GM13977 (cell line): ENCODE data around the gene TEDC2.

ENCODE experiments used
- DNase-seq: peaks from one replicate; pipeline ENCODE4 v3.0.0; 2012; ENCODE audit warnings: low spot score
- CTCF ChIP-seq: IDR thresholded peaks from 2 replicates; pipeline ENCODE4 v1.5.1; 2012; ENCODE audit warnings: mild to moderate bottlenecking, control low read depth; ENCODE audit not compliant: insufficient read depth; ENCODE audit errors: extremely low read depth, missing control alignments
- in situ Hi-C: fragments of 300-500 bp; cut with MboI; formaldehyde crosslinking; loops from one replicate; pipeline ENCODE4 v1.12.0; 2022; ENCODE audit warnings: low sequenced_read_pairs, low pct_unique_long_range_greater_than_20kb, mixed read lengths, inconsistent platforms; ENCODE audit not compliant: unreplicated experiment

The TEDC2 gene

GRCh38 chr16:2457946-2458345, 2.0 kb upstream of the TEDC2 start:
- no peak for TF ChIP-seq CTCF
- no peak for DNase-seq
- in situ Hi-C loops, result no loop called here

- no peak for DNase-seq
- in situ Hi-C loops, result no loop called here
- TF ChIP-seq CTCF, result no peak
Observed at GRCh38 chr16:2458887-2459646, 842 bp upstream of the TEDC2 start.

- no peak for TF ChIP-seq CTCF
- DNase-seq, result no peak
- in situ Hi-C loops, result no loop called here
Observed at GRCh38 chr16:2460391-2460713, 443 bp downstream of the TEDC2 start.

GRCh38 chr16:2460916-2461315, 1.0 kb downstream of the TEDC2 start:
- no peak for DNase-seq
- TF ChIP-seq CTCF, result no peak
- in situ Hi-C loops, result no loop called here

- in situ Hi-C loops, result no loop called here
- no peak for DNase-seq
- no peak for TF ChIP-seq CTCF
Observed at GRCh38 chr16:2462031-2462866, 2.3 kb downstream of the TEDC2 start.

- in situ Hi-C loops, result no loop called here
- TF ChIP-seq CTCF, result no peak
- DNase-seq, result no peak
Observed at GRCh38 chr16:2464333-2464732, 4.4 kb downstream of the TEDC2 start.
